ENCODE data around the gene OPTC.

DNA sequence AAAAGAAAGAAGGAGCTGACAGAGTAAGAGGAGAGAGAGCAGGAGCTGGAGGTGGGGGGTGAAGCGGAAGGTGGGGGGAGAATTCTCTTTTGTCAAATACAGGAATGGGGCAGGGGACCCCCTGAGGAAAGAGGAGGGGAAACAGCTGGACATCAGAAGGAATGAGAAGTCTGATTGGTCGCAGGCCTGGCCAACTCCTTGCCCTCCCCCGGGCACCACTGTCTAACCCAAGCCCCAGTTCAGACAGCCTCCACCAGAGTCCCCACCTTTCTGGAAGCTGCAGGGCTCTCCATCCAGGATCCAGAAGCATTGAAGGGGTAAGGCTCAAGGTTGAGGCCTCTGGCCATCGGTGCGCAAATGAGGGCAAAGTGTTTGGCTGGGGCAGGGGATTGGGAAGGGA, at the start of gene OPTC:
- TF ChIP-seq GATA2 (IDR thresholded peaks at IDR 0.05; ENCODE audit: low read depth, low read length): no peak
- no peak for TF ChIP-seq GATA3 (IDR thresholded peaks at IDR 0.05; ENCODE audit: low read depth, low read length)
